NCI-H2196 treated with DMSO at 0.1 percent for 48 hours (cell line): ENCODE data around the gene CLDN25.

ENCODE experiments used
- DNase-seq: peaks from one replicate; lab custom pipeline; 2025; ENCODE audit not compliant: unreplicated experiment; lab: John Stamatoyannopoulos, UW

Gene CLDN25

GRCh38 chr11:113806406-113806805 lies 26.8 kb downstream of the CLDN25 start:
- no peak for DNase-seq

DNA sequence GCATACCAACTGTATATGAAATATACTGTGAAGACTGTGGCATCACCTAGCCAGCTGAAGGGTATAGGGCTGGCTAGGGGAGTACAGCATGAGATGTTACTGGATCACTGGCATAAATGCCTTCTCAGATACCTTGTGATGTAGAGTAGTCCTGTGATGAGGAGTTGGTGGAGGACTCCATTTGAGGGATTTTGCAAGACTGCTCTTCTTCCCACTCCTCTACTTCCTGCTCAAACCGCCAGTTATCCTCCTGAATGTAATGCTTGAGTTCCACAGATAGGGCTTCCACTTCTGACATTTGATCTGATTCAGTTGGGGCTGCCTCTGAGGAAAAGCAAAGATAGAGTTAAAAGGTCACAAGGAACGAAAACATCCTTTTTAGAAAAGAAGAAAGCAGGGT lies 29.3 kb downstream of the CLDN25 start:
- DNase-seq = no peak

DNA sequence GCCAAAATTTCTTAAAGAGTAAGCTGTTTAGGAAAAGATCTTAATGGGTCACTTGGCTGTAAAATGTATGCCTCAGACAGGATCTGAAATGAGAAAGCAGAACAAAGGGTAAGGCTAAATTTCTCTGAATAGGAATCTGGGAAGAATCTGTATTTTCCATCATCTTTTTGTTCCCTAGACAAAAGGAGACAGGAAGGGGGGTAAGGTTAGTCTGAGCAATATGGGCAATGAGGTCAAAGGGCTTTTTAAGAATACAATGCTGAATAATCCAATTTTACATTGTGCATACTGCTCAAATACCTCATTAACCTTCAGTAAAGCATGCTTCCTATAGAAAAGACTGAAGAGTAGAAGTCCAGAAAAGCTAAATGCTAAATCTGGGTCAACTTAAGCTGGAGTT lies 34.6 kb downstream of the CLDN25 start:
- no peak for DNase-seq

GRCh38 chr11:113817162-113817561 lies 37.6 kb downstream of the CLDN25 start:
- DNase-seq = no peak

- no peak for DNase-seq
Observed at GRCh38 chr11:113817626-113818025, 38.0 kb downstream of the CLDN25 start.

- DNase-seq = no peak
Observed at GRCh38 chr11:113818426-113818825, 38.8 kb downstream of the CLDN25 start.

- DNase-seq = no peak
Observed at GRCh38 chr11:113827477-113827876, 47.9 kb downstream of the CLDN25 start.

DNA sequence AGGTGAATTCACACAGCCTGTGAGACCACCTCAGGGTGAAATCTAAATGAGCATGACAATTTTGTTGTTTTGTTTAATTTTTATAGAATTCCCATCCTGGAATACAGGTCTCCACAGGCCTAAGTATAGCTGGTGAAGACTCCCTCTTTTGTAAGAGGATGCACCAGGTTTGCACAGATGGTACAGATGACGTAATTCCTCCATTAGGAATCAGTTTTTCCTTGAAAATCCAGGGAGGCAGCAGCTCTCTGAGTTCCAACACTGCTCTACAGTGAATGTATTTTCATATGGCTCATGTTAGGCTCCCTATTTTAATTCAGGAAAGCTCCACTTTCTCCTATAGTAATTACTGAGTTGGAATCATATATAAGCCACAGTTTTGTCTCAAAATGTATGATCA lies 48.6 kb downstream of the CLDN25 start:
- DNase-seq = no peak

GRCh38 chr11:113829751-113830150 lies 50.2 kb downstream of the CLDN25 start:
- DNase-seq = no peak
